ENCODE data around the gene CYP19A1. TPM values are rescaled to one million over a fixed set of nuclear protein-coding genes. Genes with fewer than 3 reads are reported as not detected.

The CYP19A1 gene
- total and polyA plus RNA-seq, 2 donors (not counting 1 experiment from before 2014, with no cell fraction given), result not detected

DNA sequence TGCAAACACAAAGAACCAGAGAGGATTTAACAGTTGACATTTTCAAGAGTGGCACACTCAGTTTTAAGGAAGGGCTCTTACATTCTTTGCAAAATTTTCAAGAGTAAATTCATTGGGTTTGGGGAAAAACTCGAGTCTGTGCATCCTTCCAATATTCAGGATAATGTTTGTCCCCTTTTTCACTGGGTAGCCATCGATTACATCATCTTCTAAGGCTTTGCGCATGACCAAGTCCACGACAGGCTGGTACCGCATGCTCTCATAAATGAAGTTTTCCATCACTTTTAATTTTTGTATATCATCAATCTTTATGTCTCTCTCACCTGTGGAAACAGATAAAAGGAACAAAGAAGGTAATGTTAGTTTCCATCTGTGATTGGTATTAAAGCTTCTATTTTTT, 126.2 kb downstream of the CYP19A1 start:
- no peaks in the 10 kb centered on the region for H3K4me1 Mint-ChIP-seq
- no peak overlapping the region for H2AFZ ChIP-seq (ENCODE audit: insufficient read depth, low read depth, low read length, poor library complexity, severe bottlenecking)
- H3K27ac ChIP-seq (ENCODE audit: low read length in 2 of 2), result no peak overlapping the region
- no peak overlapping the region for H3K27ac Mint-ChIP-seq
- H3K4me2 ChIP-seq (replicated peaks; ENCODE audit: low read depth, low read length, poor library complexity, severe bottlenecking), result no peak overlapping the region
- H4K20me1 ChIP-seq (ENCODE audit: control insufficient read depth, insufficient read depth, low read length, poor library complexity, severe bottlenecking), result no peaks in the 10 kb centered on the region
- no peaks in the 10 kb centered on the region for H3K4me1 ChIP-seq (ENCODE audit: control insufficient read depth in 2 of 2, insufficient read depth in 2 of 2, low read length in 2 of 2)
- TF ChIP-seq, protein P1, sequence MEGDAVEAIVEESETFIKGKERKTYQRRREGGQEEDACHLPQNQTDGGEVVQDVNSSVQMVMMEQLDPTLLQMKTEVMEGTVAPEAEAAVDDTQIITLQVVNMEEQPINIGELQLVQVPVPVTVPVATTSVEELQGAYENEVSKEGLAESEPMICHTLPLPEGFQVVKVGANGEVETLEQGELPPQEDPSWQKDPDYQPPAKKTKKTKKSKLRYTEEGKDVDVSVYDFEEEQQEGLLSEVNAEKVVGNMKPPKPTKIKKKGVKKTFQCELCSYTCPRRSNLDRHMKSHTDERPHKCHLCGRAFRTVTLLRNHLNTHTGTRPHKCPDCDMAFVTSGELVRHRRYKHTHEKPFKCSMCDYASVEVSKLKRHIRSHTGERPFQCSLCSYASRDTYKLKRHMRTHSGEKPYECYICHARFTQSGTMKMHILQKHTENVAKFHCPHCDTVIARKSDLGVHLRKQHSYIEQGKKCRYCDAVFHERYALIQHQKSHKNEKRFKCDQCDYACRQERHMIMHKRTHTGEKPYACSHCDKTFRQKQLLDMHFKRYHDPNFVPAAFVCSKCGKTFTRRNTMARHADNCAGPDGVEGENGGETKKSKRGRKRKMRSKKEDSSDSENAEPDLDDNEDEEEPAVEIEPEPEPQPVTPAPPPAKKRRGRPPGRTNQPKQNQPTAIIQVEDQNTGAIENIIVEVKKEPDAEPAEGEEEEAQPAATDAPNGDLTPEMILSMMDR (IDR thresholded peaks at IDR 0.05), result no peak
- no peak for TF ChIP-seq EZH2 (IDR thresholded peaks at IDR 0.05; ENCODE audit: borderline replicate concordance, insufficient read depth, low read depth, low read length, poor library complexity, severe bottlenecking)
- CTCF ChIA-PET, result no interaction called here
- no peak for ATAC-seq (ENCODE audit: low read depth)
- intact Hi-C loops (cut with micrococcal nuclease), result no loop called here
- no peak overlapping the region for H3K9ac ChIP-seq (ENCODE audit: low read length)
- no peaks in the 10 kb centered on the region for H3K36me3 ChIP-seq (replicated peaks in 1 of 2; ENCODE audit: control extremely low read depth in 1 of 2, control insufficient read depth in 1 of 2, extremely low read depth in 1 of 2, insufficient read depth in 2 of 2, low read length in 1 of 2)
- H3K9me3 Mint-ChIP-seq (ENCODE audit: insufficient read depth), result no peaks in the 10 kb centered on the region
- H3K79me2 ChIP-seq (ENCODE audit: control insufficient read depth, insufficient read depth, low read length), result no peaks in the 10 kb centered on the region
- H3K27me3 Mint-ChIP-seq, result peaks cover 15% of the 10 kb centered on the region
- POLR2A ChIA-PET, result no interaction called here
- WGBS (ENCODE audit: insufficient coverage), result no CpG with 5 or more reads among the region's 5 CpGs
- no peak overlapping the region for H3K4me3 Mint-ChIP-seq
- DNase-seq, result no peak
- H3K27me3 ChIP-seq (replicated peaks in 1 of 4; ENCODE audit: control extremely low read depth in 1 of 4, control insufficient read depth in 3 of 4, insufficient read depth in 4 of 4, low read length in 3 of 4), result no peaks in the 10 kb centered on the region
- no peaks in the 10 kb centered on the region for H3K9me3 ChIP-seq (ENCODE audit: control extremely low read depth in 1 of 3, control insufficient read depth in 2 of 3, insufficient read depth in 1 of 3, low read length in 2 of 3)
- H3K4me3 ChIP-seq (ENCODE audit: control extremely low read depth in 1 of 5, extremely low read depth in 1 of 5, insufficient read depth in 1 of 5, low read depth in 2 of 5, low read length in 4 of 5), result no peak overlapping the region

DNA sequence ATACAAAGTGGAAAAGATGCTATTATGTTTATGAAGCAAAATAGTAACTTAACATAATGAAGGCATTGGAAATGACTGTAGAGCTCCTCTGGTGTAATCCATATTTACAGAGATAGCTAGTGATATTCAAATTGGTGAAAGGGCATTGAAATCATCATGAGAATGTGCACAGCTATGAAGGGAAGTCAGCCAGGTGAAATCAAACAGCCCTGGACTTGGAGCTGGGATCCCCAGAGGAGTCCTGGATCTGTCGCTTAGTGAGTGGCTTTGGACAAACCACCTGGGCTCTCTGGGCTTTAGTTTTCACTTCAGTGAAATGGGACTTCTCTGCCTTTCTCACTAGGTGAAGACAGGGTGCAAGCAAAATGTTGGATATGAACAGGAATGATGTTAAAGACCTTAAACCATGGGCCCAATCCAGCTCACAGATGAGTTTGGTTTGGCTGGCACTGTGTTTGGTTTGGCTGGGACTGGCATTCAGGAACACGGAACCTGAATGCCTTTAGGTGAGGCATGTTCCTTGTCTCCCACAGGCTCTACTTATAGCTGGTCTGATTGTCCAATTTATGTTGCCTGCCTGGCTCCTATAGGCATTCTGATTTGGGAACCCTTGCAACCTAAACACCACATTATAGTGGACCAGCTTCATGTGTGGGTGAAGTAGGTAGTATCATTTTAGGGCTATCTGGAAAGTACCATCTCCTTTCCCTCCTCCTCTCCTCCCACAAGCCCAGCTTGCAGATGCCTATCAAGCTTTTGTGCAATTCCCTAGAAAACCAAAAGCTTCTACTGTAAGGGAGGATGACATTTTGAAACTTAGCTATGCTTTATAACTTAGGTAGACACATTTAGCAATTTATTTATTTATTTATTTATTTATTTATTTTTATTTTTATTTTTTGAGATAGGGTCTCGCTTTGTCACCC, 133.1 kb downstream of the CYP19A1 start:
- Histone ChIP-seq H3K4me1 (ENCODE audit: control insufficient read depth in 2 of 2, insufficient read depth in 2 of 2, low read length in 2 of 2) (no peaks in the 10 kb centered on the region), H3K4me2 (replicated peaks; ENCODE audit: low read depth, low read length, poor library complexity, severe bottlenecking) (no peak overlapping the region), H3K27me3 (replicated peaks in 1 of 4; ENCODE audit: control extremely low read depth in 1 of 4, control insufficient read depth in 3 of 4, insufficient read depth in 4 of 4, low read length in 3 of 4) (peaks cover 0 to 5% (median 3%) of the 10 kb centered on the region in 4 experiments), H3K4me3 (ENCODE audit: control extremely low read depth in 1 of 5, extremely low read depth in 1 of 5, insufficient read depth in 1 of 5, low read depth in 2 of 5, low read length in 4 of 5) (no peak overlapping the region), H3K27ac (ENCODE audit: low read length in 2 of 2) (no peak overlapping the region), H3K36me3 (replicated peaks in 1 of 2; ENCODE audit: control extremely low read depth in 1 of 2, control insufficient read depth in 1 of 2, extremely low read depth in 1 of 2, insufficient read depth in 2 of 2, low read length in 1 of 2) (no peaks in the 10 kb centered on the region), H3K9ac (ENCODE audit: low read length) (no peak overlapping the region), H4K20me1 (ENCODE audit: control insufficient read depth, insufficient read depth, low read length, poor library complexity, severe bottlenecking) (no peaks in the 10 kb centered on the region), H3K9me3 (ENCODE audit: control extremely low read depth in 1 of 3, control insufficient read depth in 2 of 3, insufficient read depth in 1 of 3, low read length in 2 of 3) (no peaks in the 10 kb centered on the region), H3K79me2 (ENCODE audit: control insufficient read depth, insufficient read depth, low read length) (no peaks in the 10 kb centered on the region), H2AFZ (ENCODE audit: insufficient read depth, low read depth, low read length, poor library complexity, severe bottlenecking) (no peak overlapping the region)
- DNase-seq (no peak), ATAC-seq (ENCODE audit: low read depth) (no peak)
- 95% methylated on average over 2 of the region's 3 CpGs for WGBS (ENCODE audit: insufficient coverage)
- TF ChIP-seq EZH2 (IDR thresholded peaks at IDR 0.05; ENCODE audit: borderline replicate concordance, insufficient read depth, low read depth, low read length, poor library complexity, severe bottlenecking), result no peak
- TF ChIP-seq, protein P1 (IDR thresholded peaks at IDR 0.05), result no peak
- H3K4me3 Mint-ChIP-seq, result no peak overlapping the region
- no peak overlapping the region for H3K27ac Mint-ChIP-seq
- CTCF ChIA-PET, result interaction anchor here (1.4 to 2.4 kb wide), 2 partner anchors 13 to 43 kb away, joined by 3 to 14 read pairs; no protein-coding TSS in a partner anchor
- no peaks in the 10 kb centered on the region for H3K4me1 Mint-ChIP-seq
- H3K9me3 Mint-ChIP-seq (ENCODE audit: insufficient read depth), result no peaks in the 10 kb centered on the region
- POLR2A ChIA-PET, result no interaction called here
- intact Hi-C loops (cut with micrococcal nuclease), result no loop called here
- H3K27me3 Mint-ChIP-seq, result peaks cover 21% of the 10 kb centered on the region
